GM12875 (cell line): ENCODE data around the gene TIRAP.
A peak's percentile ranks its signal among the peaks of the same experiment; 100 is the strongest.
"Not testable (repeated sequence)": the region's sequence is repeated elsewhere in the genome, so short reads cannot be mapped to it uniquely, and the experiment has no call there.

ENCODE experiments used
- H3K4me3 ChIP-seq: one replicate; pipeline ENCODE4 v1.5.1; 2011; ENCODE audit warnings: low read depth, low read length, control low read depth
- TF ChIP-seq, protein P1 (sequence below): IDR thresholded peaks from 2 replicates; pipeline ENCODE4 v1.5.1; 2011; ENCODE audit warnings: low read depth, mild to moderate bottlenecking, control low read depth, inconsistent platforms, low read length, moderate library complexity, borderline replicate concordance; ENCODE audit not compliant: insufficient read depth

The TIRAP gene

DNA sequence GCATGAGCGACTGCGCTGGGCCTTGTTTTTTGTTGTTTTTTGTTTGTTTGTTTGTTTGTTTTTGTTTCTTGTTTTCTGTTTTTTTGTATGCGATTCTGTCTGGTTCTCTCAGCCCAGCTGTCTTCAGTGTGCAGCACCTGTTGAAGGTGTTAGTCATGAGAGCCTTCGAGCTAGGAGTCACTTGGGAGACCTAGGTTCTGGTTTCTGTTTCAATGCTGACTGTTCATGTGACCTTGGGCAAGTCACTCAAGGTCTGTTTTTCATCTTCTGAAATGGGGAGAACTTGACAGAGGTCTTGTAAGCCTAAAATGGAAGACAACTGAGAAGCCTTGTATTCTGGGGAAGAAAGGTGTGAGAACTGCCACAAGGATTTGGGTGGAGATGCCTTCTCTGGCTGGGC, 22.8 kb downstream of the TIRAP start:
- TF ChIP-seq, protein P1, sequence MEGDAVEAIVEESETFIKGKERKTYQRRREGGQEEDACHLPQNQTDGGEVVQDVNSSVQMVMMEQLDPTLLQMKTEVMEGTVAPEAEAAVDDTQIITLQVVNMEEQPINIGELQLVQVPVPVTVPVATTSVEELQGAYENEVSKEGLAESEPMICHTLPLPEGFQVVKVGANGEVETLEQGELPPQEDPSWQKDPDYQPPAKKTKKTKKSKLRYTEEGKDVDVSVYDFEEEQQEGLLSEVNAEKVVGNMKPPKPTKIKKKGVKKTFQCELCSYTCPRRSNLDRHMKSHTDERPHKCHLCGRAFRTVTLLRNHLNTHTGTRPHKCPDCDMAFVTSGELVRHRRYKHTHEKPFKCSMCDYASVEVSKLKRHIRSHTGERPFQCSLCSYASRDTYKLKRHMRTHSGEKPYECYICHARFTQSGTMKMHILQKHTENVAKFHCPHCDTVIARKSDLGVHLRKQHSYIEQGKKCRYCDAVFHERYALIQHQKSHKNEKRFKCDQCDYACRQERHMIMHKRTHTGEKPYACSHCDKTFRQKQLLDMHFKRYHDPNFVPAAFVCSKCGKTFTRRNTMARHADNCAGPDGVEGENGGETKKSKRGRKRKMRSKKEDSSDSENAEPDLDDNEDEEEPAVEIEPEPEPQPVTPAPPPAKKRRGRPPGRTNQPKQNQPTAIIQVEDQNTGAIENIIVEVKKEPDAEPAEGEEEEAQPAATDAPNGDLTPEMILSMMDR = no peak
- H3K4me3 ChIP-seq = no peak overlapping the region

DNA sequence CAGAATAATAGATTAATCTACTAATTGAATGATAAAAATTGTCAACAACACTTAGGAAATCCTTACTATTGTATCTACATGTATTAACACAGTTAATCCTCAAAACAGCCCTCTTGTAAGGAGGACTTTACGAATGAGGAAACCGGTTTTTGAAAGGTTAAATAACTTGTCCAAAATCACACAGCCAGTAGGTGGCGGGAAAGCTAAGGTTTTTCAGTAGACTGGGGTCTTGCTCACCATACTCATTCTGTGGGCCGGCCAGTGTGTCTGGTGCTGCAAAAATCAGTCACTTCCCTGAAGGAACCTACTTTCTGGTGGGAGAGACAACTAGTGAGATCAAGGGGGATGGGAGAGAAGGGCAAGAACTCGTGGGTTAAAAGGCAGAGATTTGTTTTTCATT, 24.8 kb downstream of the TIRAP start:
- no peak overlapping the region for H3K4me3 ChIP-seq
- TF ChIP-seq, protein P1 = peak; percentile 25; the same call in 1 of the 2 replicates

DNA sequence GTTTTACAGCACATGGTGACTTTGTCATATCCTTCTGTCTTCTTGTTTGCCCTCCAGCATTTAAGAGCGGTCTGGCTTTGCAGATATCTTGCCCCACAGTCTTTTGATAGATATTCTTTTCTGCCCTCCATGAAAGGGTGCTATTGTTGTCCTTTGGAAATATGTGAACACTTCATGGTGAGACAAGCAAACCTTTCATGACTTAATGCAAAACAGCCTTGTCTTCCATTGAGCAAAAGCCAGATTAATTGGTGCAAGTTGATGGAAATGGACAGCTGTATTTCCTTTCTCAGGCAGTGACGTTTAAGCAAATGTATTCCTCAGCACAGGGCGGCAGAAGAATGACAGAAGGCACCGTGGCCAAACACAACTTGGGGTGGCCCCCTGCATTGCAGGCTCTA, 25.4 kb downstream of the TIRAP start:
- no peak overlapping the region for H3K4me3 ChIP-seq
- TF ChIP-seq, protein P1 = no peak

DNA sequence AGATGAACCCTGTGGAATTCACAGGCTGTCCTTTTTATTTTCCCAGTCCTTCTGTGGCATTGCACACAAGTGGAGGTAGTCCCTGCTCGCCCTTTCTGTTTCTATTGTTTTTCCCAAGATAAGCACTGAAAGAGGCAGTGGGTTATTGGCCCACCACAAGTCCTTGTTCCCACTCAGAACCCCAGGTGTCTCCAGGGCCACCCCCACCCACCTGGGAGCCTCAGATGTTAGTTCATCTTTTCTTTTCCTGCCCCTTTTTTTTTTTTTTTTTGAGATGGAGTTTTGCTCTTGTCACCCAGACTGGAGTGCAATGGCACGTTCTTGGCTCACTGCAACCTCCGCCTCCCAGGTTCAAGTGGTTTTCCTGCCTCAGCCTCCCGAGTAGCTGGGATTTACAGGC, 25.9 kb downstream of the TIRAP start:
- not testable (repeated sequence) for H3K4me3 ChIP-seq

DNA sequence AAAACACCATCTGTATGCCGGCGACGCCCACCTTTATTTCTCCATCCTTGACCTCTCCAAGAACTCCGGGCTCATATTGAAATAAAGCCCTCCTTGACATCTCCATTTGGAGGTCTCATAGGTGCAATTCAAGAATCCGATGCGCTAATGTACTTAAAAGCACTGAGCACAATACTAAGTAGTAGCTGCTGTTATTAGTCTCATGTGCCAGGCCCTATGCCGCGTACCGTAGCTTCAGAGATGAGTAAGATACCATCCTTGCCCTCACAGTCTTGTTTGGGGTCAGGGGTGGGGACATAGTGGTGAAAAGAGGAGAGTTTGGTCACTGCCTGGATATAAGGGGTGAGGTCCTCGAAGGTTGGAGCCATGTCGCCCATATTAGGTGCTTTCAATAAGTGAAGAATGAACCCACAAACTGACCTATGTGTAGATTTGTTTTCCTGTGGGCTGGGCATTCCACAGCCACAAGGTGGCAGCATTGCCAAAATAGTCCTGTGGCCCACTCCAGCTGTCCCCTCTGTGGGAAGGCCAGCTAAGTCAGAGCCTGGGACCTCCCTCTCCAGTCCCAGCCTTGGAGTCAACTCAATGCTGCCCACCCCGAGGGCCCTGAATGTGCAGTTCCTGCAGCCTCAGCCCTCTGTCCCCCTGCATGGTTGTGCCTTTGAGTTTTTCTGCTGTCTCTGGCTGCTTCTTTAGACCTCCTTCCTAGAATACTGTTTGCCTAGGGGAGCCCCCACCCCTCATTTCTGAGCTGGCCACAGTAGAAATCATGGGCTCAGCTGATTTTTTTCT, 27.5 kb downstream of the TIRAP start:
- TF ChIP-seq, protein P1 = peak; percentile 84
- H3K4me3 ChIP-seq = no peak overlapping the region

DNA sequence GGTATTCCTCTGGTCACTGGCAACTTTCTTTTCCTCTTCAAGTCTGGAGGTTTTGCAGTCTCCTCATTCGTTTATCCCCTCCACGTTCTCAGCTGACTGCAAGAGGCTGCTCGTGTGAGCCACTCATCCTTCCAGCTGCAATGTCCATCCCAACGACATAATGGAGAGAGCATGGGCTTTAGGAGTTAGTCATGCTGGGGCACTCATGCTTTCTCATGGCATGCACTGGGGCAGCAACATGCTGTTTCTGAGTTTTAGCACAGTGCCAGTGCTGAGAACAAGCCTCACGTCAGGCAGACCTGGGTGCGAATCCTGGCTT, 28.1 kb downstream of the TIRAP start:
- no peak overlapping the region for H3K4me3 ChIP-seq
- TF ChIP-seq, protein P1 = no peak

DNA sequence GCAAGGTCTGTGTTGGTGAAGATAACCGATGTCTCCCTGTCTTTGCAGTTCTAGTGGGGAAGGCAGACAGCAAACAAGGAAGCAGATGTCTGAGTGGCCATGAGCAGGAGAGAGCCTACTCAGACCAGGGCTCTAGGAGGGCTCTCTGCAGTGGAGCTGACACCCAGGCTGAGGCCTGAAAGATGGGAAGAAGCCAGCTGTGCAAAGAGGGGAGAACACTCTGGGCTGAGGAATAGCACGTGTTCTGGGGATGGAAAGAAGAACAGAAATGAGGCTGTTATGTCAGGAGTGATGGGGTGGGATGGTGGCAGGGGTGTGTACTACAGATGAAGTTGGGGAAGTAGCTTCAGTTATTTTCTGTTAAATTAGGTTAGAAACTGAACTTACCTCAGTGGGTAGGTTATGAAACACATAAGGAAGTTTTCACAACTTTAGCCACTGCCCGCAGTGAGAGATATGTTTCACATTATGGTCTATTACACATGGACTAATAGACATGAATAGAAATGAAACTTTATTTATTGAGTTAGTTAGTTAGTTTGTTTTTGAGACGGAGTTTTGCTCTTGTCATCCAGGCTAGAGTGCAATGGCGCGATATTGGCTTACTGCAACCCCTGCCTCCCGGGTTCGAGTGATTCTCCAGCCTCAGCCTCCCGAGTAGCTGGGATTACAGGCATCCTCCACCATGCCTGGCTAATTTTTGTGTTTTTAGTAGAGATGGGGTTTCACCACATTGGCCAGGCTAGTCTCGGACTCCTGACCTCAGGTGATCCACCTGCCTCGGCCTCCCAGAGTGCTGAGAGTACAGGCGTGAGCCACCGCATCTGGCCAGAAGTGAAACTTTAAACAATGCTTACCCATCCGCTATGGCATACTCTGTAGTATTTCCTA, 28.8 kb downstream of the TIRAP start:
- TF ChIP-seq, protein P1 = no peak
- H3K4me3 ChIP-seq = no peak overlapping the region
